ENCODE measurements around the gene SYTL3. TPM values are rescaled to one million over a fixed set of nuclear protein-coding genes. Genes with fewer than 3 reads are reported as not detected.

The SYTL3 gene
- total RNA-seq, 1 experiment from 2014 or later: 0.09 TPM

DNA sequence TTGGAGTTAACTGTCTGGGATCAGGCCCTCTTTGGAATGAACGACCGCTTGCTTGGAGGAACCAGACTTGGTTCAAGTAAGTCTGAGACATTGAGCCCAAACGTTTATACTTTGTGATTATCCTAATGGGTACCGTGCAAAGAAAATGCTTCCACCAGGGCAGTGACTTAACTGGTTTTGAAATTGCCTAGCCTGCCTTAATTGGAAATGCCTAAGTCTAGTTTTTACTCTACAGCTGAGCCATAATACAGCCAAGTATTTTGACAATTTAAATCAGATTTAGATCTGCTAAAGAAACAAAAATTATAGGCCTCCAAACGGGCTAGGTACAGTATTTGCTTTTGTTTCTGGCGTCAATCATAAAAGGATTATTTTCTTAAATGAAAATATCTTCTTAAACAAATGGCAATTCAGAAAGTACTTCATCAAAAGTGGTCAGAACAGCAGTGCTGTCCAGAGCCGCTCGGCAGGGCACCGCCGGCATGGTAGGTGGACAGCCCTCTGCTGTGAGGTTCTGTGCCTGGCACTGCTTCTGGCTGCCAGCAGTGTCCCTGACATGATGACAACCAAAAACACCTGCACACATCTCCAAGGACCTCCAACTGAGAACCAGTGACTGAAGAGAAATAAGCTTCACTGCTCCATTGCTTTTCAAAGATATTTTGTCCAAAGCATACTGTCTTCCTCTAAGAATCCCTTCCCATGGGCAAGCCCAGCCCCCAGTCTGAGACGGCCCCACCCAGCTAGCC lies 113.8 kb downstream of the SYTL3 start:
- Mint-ChIP-seq H3K27ac (peak overlapping the region in 2 of 3 experiments; percentile 36 to 91; a peak in 3 of 7 replicates), H3K4me3 (no peak overlapping the region), H3K9me3 (no peaks in the 10 kb centered on the region), H3K36me3 (ENCODE audit: insufficient read depth in 1 of 3, low read depth in 3 of 3) (peaks cover 28 to 47% (median 39%) of the 10 kb centered on the region in 3 experiments; a peak in 6 of 7 replicates), H3K27me3 (ENCODE audit: low read depth) (peaks cover 3% of the 10 kb centered on the region), H3K4me1 (peaks cover 13 to 20% of the 10 kb centered on the region in 2 experiments)
- Histone ChIP-seq H2BK5ac (ENCODE audit: insufficient read length, low read length) (no peak overlapping the region), H4K5ac (ENCODE audit: insufficient read length, low read depth, low read length) (no peak overlapping the region), H3K79me2 (ENCODE audit: insufficient read depth, low read length) (no peaks in the 10 kb centered on the region), H3K56ac (ENCODE audit: insufficient read length, low read depth, low read length) (no peak overlapping the region), H2BK120ac (ENCODE audit: low read depth, low read length, poor library complexity, severe bottlenecking) (no peak overlapping the region), H3K18ac (ENCODE audit: insufficient read length, low read depth, low read length) (no peak overlapping the region), H4K91ac (ENCODE audit: insufficient read length, low read depth, low read length) (no peak overlapping the region), H2BK20ac (ENCODE audit: low read depth, low read length, poor library complexity, severe bottlenecking) (no peak overlapping the region), H3K9ac (ENCODE audit: extremely low read depth, insufficient read length, low read length) (no peak overlapping the region), H3K4me1 (ENCODE audit: insufficient read depth, low read length) (peaks cover 2% of the 10 kb centered on the region; the same call in 1 of the 2 replicates), H4K20me1 (ENCODE audit: control insufficient read depth, insufficient read depth, insufficient read length) (no peaks in the 10 kb centered on the region), H2BK12ac (ENCODE audit: insufficient read length, low read depth, low read length) (no peak overlapping the region), H4K8ac (replicated peaks; ENCODE audit: insufficient read length, low read depth, low read length) (no peak overlapping the region), H2BK15ac (ENCODE audit: low read depth, low read length) (no peak overlapping the region), H3K27ac (ENCODE audit: insufficient read length, low read depth, low read length) (no peak overlapping the region), H2AK5ac (ENCODE audit: insufficient read length, low read length) (no peak overlapping the region), H3K79me1 (ENCODE audit: insufficient read depth, low read depth, low read length, poor library complexity, severe bottlenecking) (no peaks in the 10 kb centered on the region), H3K14ac (ENCODE audit: insufficient read depth, low read length) (no peak overlapping the region), H3K9me3 (ENCODE audit: control insufficient read depth, low read depth, low read length) (no peaks in the 10 kb centered on the region), H3K23me2 (ENCODE audit: insufficient read length, low read depth, low read length, poor library complexity, severe bottlenecking) (no peaks in the 10 kb centered on the region), H3K27me3 (ENCODE audit: insufficient read depth, low read length) (no peaks in the 10 kb centered on the region), H3T11ph (ENCODE audit: low read length) (no peak overlapping the region), H3K4ac (ENCODE audit: low read depth, low read length) (no peak overlapping the region), H3K23ac (ENCODE audit: insufficient read length, low read depth, low read length) (no peak overlapping the region), H3K4me2 (ENCODE audit: insufficient read depth, insufficient read length, low read length) (no peak overlapping the region), H2AFZ (ENCODE audit: low read length) (no peak overlapping the region)
- WGBS (ENCODE audit: extremely low coverage, insufficient read length, low lambda C conversion rate): no CpG with 5 or more reads among the region's 11 CpGs
- no peak for DNase-seq
- TF ChIP-seq CTCF (conservative IDR thresholded peaks at IDR 0.05): no peak

Measured in H9 (cell line).